ENCODE data around the gene AAK1.
"Not testable (repeated sequence)": the region's sequence is repeated elsewhere in the genome, so short reads cannot be mapped to it uniquely, and the experiment has no call there.

AAK1 gene

DNA sequence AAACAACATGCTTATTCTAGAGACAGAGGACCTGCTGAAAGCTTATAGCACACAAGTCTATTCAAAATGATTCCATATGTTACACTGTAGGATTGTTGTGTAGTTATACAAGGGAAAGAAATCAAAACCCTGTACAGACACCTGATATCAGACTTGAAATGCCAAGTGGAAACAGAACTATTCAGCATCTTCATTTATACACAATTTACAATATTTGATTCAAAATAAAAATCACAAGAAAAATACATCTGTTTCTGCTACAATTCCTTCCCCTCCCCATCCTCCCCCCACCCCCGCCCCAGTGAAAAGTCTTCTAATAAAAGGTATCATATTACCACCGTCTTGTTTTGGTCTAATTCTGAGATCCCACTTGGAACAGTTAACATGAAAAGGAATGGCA is 168.9 kb downstream of the AAK1 start:
- DNase-seq: no peak

DNA sequence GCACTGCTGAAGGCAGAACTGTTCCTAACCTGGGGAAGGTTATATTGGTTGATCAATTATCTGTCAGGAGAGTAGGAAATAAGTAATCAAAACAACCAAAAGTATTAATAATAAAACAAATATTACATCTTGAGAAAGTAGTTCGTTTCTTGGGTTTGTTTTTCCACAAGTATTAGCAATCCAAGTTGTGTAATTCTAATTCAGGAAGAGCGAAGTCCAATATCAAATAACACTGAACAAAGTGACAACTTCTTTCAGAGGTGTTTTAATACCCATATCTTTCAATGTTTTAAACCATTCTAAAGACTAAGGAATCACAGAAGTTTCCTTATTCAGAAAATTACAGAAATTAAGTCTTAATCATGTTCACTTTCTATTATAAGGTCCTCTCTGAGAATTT is 171.7 kb downstream of the AAK1 start:
- DNase-seq: no peak

DNA sequence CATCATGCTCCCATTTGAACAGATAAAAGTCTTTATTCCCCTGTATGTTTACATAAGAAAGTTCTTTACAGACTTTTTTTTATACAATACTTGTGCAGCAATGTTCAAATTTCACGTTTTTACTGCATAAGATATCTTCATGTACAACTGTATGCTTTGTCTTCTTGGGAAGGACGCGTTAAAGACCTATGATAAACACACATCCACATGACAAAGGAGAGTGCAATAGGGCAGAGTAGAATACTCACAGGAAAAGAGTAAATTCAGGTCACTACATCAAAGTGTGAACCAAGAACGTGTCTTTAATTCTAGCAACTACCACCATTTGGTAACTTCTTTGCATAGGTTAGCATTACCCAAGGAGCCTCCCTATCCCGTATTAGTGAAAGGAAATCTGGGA is 172.6 kb downstream of the AAK1 start:
- no peak for DNase-seq

DNA sequence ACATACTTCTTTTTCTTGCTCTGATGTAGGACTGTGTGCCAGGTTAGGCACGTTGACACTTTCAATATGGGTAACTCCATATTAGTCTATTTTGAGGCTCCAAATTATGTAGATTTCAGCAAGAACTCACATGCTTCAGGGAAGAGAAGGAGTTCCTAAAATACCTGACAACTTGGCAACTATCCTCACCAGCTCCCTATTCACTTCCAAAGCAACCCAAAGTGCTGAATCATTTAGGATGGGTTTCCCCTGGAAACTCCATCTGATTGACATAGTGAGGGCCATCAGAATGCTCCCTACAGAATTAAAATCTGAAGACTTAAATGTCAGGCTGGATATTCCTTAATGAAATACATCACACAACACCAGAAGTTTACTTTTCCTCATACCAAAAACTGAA is 173.8 kb downstream of the AAK1 start:
- DNase-seq: no peak

DNA sequence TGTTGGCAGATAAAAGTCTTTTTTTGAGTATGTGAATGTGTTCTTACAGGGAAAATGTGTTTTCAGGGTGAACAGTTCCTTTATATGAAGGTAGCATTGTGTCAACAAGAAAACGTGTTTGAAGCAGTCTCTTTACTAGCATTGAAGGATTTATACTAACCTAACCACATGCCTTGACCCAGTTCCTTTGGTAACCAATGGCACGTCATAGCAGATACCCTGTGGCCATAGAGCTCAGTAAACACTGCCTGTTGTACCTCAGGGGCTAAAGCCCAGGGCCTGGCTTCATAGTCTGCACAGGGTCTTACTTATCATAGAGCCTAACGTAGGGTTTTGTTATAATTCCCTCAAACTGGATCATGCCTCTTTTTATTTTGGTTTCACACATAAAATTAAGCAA is 174.2 kb downstream of the AAK1 start:
- DNase-seq: no peak

DNA sequence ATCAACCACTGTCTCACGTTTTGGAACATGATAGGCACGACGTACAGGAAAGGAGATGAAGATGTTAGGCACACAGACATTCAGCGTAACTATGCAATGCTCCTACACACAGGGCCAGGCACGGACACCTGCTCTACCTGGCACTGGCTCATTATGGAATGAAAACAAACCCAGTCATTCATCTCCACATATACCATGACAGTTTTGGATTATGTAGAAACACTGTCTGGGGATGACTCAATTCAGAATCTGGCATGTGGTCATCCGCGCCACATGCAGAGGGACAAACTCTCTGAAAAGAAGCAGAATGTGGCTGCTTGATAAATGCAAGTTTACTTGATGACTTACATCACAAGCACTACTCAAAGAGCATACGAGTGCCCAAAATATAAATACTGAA is 176.8 kb downstream of the AAK1 start:
- no peak for DNase-seq

DNA sequence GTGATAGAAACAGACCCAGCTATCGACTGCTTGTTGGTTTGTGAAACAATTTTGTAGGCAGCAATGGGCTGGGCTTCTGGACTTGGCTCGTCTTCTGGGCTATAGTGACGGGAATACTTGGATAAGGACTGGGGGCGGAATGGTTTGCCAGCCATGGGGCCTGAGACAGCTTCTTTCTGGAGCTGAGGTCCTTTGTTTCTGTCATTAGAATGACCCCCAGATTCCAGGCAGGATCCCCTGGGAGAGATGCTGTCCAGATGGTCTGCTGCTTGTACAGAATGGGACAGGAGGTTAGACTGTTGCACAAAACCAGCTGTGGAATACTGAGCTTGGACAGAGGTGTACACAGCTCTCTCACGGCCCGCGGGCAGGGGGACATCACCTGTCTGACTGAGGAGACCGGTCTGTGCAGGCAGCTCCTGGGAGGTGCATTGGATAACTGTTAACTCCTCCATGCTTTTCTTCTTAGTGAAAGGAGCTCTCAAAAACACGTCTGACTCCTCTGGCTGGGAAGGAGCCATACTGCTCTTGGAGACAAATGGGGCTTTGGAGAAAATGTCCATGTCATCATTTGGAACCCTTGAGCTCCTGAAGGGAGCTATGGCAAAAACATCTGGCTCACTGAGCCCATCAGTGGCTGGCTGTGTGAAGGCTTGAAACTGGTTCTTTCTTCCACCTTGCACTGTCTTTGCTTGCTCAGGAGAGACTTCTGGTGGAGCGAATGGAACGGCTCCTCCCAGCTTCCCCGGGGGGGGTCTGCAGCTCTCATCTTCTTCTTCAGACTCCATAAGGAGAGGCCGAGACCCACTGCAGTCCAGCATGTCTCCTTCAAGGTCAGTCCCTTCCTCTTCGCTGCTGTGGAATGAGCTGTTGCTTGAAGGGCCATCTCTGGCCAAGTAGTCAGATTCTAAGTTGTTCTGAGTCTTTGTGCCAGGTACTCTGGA is 177.8 kb downstream of the AAK1 start:
- no peak for DNase-seq

DNA sequence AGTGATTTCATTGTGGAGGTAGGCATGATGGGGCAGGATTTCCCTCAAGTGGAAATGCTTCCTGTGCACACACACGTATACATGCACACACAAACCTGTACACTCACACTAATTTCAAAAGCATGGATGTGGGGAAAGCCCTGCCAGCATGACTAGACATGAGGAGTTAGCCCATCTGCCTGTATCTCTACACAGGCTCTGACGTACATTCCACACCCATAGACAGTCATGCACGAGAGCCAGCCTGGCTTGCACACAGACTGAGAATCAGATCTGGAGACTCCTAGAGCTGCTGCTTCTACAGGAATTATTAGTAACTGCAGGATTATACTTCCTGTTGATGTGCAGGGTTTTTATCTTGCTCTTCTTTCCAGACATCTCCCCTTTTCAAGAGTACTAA is 179.0 kb downstream of the AAK1 start:
- no peak for DNase-seq

DNA sequence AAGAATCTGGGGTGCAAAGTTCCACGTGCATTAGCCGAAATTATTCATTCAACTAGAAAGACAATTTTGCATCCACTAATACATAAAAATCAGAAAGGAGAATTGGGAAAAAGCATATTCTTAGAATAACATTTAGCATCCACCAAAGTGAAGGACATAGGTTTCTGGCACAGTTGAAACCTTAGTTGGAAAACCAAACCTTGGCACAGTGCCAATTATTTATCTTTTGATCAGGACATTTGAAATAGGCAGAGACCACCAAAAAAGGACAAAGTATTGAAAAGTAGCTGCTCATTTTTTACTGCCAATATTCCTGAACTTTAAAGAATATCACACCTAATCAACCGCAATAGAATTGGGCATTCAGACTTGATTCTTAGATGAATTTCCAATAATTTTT is 180.8 kb downstream of the AAK1 start:
- DNase-seq: no peak

DNA sequence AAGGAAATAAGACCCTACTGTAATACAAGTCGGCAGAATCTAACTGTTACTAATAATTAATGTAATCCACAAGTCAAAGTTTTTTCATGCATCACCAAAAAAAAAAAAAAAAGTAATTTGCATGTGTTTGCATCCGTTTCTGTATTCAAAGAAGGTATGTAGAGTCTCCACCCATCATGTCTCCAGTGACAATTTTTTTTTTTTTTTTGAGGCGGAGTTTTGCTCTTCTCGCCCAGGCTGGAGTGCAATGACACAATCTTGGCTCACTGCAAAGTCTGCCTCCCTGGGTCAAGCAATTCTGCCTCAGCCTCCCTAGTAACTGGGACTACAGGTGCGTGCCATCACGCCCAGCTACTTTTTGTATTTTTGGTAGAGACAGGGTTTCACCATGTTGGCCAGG is 182.1 kb downstream of the AAK1 start:
- DNase-seq: no peak

DNA sequence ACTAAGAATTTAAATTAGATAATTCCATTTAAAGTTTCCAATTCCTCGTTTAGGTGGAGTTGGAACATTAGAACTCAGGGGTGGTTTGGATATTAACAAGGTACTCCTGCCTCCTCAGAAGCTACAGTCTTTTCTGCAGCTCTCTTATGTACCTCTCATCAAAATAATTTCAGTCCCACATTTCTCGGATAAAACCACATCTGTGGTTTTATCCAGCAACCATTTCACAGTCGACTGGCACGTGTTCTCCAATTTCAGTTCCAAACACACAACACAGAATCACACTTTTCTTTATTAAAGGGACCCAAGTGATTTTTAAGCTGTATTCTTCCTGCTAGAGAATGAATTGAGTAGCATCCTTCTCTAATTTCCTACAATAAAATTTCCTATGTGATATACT is 183.6 kb downstream of the AAK1 start:
- peak; percentile 9 for DNase-seq

DNA sequence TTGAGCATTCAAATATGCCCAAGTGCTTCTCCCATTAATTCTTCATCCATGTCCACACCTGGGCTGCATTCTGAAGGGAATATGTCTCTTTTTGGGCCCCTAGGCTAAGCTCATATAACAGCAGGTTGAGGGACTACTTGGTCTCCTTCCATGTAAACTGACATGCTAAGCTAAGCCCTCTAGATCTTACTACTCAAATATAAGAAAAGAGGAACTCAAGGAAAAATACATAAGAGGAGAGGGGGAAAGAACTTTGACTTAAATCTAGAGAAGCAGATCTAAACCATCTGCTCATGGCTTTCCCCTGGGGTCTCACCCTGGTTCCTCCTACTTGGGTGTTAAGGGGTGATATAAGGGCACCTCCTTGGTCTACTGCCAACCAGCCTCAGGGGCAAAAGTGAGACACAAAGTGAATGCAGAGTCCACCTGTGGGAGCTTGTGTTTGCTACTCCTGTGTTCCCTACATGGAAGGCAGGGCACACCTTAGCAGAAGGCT is 186.5 kb downstream of the AAK1 start:
- DNase-seq: no peak

DNA sequence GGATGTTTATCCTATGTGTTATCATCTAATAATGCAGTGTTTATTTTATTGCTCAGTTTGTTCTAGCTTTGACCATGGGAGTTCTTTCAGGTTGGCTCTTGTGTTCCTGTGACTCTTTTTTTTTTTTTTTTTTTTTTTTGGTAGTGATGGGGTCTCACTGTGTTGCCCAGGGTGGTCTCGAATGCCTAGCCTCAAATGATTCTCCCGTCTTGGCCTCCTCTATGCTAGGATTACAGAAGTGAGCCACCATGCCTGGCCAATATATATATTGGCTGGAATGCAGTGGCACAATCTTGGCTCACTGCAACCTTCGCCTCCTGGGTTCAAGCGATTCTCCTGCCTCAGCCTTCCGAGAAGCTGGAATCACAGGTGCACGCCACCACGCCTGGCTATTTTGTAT is 187.4 kb downstream of the AAK1 start:
- no peak for DNase-seq

DNA sequence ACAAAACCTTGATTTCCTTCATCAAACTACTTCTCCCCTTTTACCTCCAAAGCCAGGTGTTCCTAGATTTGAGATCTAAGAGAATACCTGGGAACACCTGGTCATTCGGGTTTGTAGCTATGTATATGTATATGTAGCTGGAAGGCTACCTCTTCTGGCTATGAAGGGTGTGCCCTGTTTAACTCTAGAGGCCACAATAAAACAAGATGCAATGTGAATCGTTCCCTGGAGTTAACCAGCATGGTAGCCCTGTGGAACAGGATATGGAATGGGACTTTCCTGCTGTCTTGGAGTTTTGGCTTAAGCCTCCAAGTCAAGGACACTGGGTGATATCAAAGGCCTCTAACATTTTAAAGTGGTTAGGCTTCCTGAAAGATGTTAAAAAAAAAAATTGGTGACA is 188.6 kb downstream of the AAK1 start:
- no peak for DNase-seq

DNA sequence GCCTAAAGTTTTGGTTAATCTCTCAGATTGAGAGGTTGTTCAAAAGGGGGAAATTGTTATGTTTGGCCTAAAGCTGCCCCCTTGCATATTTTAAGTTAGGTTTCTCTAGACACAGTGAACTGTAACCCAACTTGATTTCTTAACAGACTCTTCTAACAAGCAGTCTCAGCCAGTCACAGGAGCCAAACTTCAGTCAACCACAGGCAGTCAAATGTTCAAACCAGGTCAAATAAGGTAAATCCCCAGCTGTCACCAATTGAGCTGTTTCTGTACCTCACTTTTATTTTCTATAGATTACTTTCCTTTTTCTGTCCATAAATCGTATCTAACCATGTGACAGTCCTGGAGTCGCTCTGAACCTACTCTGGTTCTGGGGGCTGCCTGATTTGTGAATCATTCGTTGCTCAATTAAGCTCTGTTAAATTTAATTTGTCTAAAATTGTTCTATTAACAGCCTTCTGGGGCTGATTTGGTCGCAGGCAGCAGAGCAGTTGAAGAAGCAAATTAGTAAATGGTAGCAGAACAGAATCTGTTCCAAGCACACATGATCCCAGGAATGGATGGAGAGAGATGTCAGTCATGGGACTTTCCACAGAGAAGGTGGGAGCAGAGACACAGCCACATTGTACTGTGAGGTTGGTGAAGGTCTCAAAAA is 189.9 kb downstream of the AAK1 start:
- DNase-seq: no peak

DNA sequence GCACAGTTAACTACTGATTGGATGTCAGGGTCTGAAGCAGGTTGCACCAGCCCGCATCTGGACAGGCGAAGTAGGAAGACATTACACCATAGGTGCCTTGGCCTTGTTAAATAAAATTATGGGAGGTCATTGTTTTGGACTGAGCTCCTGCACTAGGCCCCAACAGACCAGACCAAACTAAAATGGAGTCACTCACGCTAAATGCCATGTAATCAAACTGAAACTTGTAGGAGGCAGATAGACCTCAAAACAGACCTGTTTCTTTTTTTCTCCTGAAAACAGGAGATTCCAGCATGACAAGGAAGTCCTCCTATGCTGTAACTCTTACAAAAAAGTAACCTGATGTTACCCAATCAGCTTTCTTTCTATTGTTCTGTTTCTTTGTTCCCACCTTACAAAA is 190.9 kb downstream of the AAK1 start:
- no peak for DNase-seq

DNA sequence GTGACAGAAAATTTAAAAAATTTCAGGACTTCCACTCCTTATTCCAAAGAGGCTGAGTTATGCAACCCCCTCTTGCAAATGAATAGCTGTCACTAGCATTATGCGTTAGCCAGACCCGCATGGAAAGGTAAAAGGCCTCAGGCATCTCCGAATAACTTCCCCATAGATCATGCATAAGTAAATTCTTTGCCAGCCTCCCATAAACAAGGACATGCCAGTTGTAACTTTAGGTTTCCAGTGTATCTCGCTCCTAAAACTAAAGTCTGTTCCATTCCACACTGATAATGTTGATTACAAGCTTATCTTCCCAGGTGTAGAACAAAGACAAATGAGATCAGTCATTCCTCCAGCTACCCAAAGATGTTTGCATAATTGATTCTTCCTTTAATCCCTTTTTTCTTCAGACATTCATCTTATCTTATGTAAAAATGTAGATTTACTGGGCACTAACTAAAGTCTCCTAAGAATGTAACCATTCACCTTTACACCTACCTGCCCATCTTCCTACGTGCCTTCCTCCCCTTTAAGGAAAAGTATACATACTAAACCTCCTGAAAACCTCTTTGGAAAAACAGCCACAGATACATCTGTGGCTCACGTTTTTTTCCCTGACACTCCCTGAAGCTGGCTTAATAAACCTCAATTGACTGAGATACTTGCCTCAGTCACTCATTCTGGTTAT is 192.7 kb downstream of the AAK1 start:
- DNase-seq: no peak

DNA sequence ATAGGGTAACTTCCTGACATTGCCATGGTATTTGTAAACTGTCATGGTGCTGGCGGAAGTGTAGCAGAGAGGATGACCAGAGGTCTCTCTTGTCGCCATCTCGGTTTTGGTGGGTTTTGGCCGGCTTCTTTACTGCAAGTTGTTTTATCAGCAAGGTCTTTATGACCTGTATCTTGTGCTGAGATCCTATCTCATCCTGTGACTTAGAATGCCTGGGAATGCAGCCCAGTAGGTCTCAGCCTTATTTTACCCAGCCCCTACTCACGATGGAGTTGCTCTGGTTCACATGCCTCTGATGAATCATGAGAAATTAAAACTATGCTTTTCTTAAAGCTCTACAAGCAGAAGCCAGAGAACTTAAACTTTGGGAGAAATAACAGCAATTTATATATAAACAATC is 193.6 kb downstream of the AAK1 start:
- DNase-seq: no peak

DNA sequence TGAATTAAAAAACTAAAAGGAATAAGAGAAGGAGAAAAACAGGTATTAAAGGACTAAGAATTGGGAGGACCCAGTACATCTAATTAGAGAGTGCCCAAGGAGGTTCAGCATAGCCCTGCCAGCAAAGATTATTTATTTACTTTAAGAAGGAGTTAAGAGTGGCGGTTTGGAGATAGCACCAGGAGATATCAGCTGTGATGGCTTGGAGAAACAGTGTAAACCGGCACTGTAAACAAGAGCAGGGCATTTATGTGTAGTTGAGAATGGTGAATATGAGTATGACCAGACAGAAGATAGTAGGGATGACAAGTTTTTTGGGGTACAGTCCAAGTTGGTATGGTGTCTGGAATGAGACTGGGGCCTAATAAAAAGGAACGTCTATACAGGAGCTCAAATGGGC is 199.9 kb downstream of the AAK1 start:
- not testable (repeated sequence) for DNase-seq

DNA sequence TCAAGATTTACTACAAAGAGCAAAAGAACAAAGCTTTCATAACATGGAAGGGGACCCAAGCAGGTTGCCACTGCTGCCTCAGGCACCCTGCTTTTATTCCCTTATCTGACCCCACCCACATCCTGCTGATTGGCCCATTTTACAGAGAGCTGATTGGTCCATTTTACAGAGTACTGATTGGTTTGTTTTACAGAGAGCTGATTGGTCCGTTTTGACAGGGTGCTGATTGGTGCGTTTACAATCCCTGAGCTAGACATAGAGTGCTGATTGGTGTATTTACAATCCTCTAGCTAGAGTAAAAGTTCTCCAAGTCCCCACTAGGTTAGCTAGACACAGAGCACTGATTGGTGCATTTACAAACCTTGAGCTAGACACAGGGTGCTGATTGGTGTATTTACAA is 204.0 kb downstream of the AAK1 start:
- DNase-seq: not testable (repeated sequence)

DNA sequence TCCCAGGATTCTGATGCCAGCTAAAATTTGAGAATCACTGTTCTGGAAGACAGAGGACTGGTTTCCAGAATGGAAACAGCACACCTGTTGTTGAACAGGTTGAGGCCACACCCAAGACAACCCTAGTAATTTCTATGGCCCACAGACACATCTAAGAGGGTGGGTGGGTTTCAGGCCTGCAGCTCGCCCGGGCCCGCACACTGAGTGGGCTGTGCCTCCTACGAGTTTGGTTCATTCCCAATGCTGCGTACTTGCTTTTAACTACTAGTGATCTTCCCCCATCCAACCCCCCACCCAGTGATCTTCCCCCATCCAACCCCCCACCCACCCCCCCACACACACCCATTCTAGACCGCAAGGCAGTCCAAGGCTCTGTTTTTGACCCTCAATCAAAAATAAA is 205.0 kb downstream of the AAK1 start:
- no peak for DNase-seq

DNA sequence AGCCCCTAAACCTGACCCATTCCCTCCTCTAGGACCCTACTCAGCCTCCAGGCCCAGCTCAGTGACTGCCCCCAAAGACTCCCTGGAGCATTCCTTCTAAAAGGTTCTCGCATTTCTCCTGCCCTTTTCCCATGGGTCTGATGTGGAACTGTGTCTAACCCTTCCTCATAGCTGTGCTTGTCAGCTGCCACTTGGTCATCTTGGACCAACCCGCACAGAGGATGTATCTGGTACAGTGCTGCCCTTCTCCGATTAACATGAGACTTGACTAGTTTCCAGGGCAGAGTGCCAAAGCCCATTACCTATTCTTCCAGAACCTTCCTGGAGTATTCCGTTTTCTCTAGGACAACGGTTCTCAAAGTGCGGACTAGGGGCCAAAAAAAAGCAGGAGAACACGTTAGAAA is 205.8 kb downstream of the AAK1 start:
- peak; percentile 56 for DNase-seq

DNA sequence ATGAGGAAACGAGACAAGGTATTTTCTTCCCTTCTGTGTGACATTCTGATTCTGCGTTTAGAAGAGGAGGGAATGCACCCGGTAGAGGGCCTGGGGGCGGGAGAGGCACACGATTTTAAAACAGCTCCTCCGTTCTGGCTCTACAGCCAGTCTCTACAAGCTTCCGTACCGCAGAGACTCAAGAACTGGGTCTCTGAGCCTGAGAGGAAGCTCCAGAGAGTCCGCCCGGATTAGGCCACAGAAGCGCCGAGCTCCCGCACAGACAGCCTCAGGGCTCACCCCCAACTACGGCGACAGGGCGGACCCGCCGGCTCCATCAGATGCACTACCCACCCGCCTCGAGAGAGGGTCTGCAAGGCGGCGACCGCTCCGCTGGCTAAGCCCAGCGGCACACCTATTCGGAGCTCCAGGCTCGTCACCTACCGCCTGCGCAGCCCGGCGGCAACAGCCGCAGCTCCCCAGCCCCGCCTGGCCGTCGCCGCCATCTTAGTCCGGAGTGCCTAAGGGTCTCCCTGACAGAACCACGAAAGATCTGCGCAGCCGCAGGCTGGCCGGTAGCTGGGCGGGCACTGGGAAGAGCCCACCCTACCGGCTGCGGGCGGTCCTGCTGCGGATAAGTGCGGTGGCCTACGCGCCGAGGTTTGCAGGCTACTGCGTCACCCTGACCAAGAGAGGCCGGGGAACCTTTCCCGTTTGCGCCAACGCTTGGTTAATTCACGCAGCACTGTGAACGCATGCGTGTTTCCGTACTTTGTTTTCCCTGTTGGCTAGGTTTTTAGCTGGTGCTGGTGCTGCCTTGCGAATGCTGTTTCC is 206.4 kb downstream of the AAK1 start, which contains the start of gene NFU1:
Gene NFU1, minus strand, starts transcription at position 498 of the 813 bp plus-strand sequence. Its CDS starts 13 bp downstream, at position 485.
- peak; percentile 89 for DNase-seq

All from DMS79 (cell line).